HG03066 (cell line): ENCODE data around the gene TLNRD1.
"Not testable (repeated sequence)": the region's sequence is repeated elsewhere in the genome, so short reads cannot be mapped to it uniquely, and the experiment has no call there.

Source experiments
- ATAC-seq: cut with Tn5 transposase; IDR thresholded peaks from one replicate; pipeline ENCODE4 v1.9.1; 2021; ENCODE audit warnings: low read depth; ENCODE audit not compliant: unreplicated experiment

Gene TLNRD1

GRCh38 chr15:81000624-81001151 lies at the start of gene TLNRD1:
Gene TLNRD1, plus strand, starts transcription at chr15:81000923. Its CDS starts 1,349 bp downstream, at chr15:81002272.
- peak; percentile 52 for ATAC-seq

DNA sequence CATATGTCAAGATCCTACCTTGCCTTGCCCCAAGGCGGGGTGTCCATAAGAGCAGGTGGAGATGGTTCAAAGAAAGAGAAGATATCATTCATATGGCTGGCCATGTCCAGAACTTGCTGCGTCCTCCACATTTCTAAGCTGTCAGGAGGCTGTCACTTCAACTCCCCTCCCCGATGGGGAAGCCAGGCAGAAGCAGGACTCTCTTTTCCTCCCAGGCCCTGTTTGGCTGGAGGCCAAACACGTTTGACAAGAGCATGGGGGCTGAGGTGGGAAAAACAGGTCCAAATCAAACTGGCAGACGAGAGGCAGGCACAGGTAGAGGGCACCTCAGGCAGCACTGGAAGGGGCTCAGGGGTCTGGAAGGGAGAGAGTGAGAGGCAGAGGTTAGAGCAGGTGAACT lies 48.8 kb upstream of the TLNRD1 start:
- no peak for ATAC-seq

DNA sequence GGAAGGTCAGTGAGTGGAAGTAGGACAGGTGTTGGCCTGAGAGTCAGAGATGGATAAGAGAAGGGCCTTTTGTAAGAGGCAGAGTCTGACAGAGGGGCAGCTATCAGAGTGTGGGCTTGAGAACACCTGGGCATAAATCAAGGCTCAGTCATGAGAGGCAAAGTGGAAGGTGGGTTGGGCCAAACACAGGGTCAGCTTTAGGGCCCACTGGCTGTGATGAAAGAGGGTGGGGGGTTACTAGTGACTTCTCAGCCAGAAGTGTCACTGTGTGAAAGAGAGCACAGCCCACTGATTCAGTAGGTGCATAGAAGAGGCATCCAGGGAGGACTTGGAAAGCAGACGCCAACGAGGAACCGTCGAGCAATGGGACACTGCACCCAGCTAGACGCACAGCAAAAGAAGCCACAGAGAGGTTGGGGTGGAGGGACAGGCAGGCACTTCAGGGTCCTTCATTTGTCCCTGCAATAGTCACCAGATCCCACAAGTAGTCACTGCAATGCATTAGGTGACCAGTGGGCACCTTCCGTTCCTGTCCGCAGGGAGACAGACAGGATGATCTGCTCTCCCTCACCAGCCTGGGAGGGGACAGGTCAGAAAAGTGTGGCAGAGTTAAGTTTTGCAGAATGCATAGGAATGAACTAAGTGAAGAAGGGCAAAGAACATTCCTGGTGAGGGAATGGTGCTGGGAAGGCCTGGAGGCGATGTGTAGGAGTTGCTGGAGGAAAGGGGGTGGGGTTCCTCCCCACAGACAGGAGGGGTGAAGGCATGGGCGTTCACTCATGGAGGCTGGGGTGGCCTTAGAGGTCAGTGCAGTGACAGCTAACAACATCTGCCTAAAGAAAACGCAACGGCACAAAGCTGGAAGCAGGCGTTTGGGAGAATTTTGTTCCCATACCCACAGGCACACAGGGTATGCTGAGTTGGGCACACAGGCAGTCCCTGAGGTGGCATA lies 47.4 kb upstream of the TLNRD1 start:
- ATAC-seq: no peak

DNA sequence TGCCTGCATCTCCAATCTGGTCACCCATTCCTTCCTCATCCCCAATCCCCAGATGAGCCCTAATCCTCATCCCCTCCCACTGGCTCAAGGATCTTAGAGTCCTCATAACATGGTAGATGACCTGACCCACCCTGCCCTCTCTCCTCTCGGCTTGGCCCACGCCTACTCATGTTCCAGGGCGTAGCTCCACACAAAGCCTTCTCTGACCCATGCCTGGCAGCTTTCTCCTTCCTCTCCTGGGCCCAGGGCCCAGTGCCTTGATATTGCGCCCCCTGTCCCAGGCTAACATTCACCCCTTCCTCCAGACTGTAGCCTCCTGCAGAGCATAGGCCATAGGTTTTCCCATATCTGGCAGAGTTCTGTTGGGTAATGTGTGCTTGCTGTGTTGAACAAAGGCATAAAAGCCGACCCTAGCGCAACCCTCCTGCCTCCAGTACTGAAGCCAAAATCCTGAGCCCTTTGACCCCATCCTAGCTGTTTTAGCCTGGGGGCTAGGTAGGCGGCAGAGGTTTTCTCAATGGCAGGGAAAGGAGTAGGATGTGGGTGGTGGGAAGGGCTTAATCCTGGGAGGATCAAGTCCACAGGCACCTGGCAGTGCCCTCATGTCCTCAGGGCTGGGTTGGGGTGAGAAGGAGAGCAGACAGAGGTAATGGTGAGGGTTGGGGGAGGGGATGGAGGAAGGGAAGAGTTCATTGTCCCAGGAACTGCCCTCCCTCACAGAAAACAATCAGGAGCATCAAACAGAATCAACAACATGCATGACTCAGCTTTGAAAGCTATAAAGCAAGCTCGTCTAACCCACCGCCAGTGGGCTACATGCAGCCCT lies 46.6 kb upstream of the TLNRD1 start:
- ATAC-seq: no peak

GRCh38 chr15:80955571-80956452 lies 44.9 kb upstream of the TLNRD1 start:
- ATAC-seq: not testable (repeated sequence)

DNA sequence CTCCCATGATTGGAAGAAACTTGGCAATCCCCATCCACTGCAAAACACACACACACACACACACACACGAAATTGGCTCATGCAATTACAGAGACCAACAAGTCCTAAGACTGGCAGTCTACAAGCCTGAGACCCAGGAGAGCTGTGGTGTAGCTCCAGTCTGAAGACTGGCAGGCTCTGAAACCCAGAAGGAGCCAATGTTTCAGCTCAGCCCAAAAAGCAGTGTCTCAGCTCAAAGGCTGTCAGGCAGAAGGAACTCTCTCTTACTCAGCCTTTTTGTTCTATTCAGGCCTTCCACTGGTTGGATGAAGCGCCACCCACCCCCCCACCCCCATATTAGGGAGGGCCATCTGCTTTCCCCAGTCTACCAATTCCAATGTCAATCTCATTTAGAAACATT lies 43.2 kb upstream of the TLNRD1 start:
- no peak for ATAC-seq

DNA sequence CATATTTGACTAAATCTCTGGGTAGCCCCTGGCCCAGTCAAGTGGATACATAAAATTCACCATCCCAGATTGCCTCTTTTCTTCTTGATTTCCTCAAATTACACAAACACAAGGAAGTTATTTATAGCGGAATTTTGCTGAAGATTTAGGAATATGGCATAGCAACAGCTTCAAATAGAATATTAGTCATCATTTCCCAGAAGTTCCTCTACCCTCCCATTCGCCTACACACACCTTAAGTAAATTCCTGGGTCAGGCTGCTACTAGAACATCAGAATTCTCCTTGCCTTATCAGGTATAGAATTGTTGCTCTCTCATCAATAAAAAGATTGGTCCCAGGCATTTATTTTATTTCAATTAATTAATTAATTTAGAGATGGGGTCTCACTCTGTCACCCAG lies 42.7 kb upstream of the TLNRD1 start:
- ATAC-seq: no peak

DNA sequence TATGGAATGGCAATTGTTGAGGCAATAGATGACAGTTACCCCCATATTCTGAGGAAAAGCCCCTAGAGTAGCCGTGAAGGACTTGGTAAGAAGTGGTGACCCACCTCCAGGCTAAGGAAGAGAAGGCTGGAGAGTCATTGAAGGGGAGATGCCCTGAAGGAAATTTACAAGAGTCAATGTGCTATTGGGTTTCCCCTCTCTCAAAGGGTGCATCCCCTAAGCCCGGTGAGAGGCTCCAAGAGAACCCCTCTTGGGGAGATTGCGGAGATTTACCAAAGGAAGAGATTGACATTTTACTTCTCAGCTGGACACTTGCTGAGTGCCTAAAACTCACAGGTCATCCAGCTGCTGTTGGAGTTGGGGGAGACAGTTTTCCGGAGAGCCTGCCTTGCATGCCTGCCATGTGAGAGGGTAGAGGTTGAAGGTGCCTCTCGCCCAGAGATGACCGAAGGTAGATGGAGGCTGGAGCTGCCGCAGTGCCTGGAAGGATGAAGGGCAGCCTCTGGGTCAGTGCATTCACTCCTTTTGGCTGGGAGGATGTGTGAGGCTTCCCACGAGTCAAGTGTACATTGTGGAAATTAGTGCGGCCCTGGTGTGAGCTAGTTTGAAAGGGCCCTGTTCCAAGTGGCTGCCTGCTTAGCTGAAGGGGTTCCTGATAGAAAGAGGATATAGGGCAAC lies 41.8 kb upstream of the TLNRD1 start:
- ATAC-seq: no peak

DNA sequence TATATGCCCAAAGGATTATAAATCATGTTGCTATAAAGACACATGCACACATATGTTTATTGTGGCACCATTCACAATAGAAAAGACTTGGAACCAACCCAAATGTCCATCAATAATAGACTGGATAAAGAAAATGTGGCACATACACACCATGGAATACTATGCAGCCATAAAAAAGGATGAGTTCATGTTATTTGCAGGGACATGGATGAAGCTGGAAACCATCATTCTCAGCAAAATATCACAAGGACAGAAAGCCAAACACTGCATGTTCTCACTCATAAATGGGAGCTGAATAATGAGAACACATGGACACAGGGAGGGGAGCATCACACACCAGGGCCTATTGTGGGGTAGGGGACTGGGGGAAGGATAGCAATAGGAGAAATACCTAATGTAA lies 35.3 kb upstream of the TLNRD1 start:
- not testable (repeated sequence) for ATAC-seq

DNA sequence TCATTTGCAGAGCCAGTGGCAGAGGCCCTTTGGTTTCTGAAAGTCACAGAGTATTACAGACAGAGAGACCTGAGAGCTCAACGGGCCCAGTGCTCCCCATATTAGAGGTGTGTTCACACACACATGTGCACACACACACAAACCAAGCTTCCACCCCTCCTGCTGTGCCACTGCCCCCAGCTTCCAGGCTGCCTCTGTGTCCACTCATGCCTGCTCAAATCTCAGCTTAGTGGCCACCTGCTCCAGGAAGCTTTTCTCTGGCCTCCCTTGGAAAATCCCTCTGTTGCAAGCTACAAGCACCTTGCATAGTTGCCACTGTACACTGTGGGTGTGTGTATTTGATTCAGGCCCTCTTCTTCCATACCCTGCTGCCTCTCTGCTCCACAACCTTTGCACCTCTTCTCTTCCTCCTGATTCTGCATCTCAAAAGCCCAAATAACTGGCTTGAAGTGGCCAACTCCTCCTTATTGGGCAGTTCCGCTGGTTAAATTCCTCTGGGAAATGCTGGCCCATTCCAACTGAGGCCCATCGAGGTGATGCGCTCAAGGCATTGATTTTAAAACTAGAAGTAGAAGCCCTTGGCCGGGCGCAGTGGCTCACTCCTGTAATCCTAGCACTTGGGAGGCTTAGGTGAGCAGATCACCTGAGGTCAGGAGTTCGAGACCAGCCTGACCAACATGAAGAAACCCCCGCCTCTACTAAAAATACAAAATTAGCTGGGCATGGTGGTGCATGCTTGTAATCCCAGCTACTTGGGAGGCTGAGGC lies 34.1 kb upstream of the TLNRD1 start:
- ATAC-seq: no peak

GRCh38 chr15:80967451-80967850 lies 33.3 kb upstream of the TLNRD1 start:
- no peak for ATAC-seq

DNA sequence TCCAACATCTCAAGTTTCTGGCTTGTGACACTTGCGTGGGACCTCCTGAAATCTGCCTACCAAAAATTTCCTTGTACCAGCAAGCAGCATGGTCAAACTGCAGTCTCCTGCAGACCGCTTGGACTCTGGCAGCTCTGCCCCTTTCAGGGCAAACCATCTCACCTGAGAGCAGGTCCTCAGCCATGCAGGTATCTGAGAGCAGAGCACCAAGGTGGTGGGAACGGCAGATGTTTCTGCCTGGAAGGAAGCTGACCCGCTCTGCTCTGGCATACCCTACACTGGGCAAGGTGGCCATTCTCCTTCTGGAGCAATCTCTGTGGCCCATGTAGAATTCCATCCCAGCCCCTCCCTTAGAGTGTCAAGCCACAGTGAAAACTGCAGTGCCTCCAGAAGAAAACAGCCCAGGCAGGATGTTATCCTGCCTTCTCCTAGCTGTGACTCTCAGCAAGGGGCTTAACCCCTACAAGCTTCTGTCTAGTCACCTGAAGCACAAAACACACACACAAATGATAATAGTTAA lies 32.7 kb upstream of the TLNRD1 start:
- ATAC-seq: no peak

DNA sequence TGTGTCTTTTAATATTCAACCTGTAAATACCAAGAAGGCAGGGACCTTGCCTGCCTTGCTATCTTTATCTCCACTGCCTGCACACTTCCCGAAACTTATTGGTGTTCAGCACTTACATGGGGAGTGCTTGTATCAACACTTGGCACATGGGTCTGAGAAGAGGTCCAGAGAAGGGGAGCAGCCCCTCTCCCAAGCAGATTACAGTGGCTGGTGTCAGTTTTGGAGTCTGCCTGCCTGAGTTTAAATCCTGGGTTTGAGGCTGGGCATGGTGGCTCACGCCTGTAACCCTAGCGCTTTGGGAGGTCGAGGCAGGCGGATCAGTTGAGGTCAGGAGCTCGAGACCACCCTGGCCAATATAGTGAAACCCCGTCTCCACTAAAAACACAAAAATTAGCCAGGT lies 31.4 kb upstream of the TLNRD1 start:
- no peak for ATAC-seq

- ATAC-seq: no peak
These were observed 30.6 kb upstream of the TLNRD1 start for GRCh38 chr15:80970018-80970657.

- ATAC-seq: no peak
These were observed 30.1 kb upstream of the TLNRD1 start for GRCh38 chr15:80970658-80971057.

DNA sequence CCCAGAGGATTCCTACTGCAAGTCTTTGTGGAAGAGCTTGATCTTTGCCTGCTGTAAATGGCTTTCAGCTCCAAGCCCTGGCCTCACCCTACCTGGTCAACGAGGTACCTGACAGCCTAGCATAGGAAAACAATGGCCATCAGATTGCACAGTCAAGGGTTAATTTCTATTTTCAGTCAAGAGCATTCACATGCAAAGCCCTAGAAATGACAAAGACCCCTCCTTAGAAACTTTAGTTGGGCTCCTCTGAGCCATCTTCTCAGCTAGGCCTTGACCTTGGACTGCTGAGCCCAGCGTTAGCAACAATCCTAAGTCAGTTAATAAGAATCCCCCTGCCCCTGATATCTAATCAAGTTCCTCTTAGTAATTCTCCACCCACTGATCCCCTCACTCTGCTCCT lies 29.6 kb upstream of the TLNRD1 start:
- ATAC-seq: no peak

- ATAC-seq: no peak
These were observed 28.4 kb upstream of the TLNRD1 start for GRCh38 chr15:80972276-80972675.

GRCh38 chr15:80974914-80975313 lies 25.8 kb upstream of the TLNRD1 start:
- no peak for ATAC-seq
